HG03064 (cell line): ENCODE data around the gene SYNPO2.
"Not testable (repeated sequence)": the region's sequence is repeated elsewhere in the genome, so short reads cannot be mapped to it uniquely, and the experiment has no call there.

Experiments
- ATAC-seq: cut with Tn5 transposase; IDR thresholded peaks from one replicate; pipeline ENCODE4 v1.9.1; 2021; ENCODE audit warnings: low read depth; ENCODE audit not compliant: unreplicated experiment

SYNPO2 gene

GRCh38 chr4:118877797-118878196 is 10.9 kb upstream of the SYNPO2 start:
- no peak for ATAC-seq

- ATAC-seq, result not testable (repeated sequence)
These were observed 10.1 kb upstream of the SYNPO2 start for GRCh38 chr4:118878507-118878906.

GRCh38 chr4:118879409-118879808 is 9.2 kb upstream of the SYNPO2 start:
- no peak for ATAC-seq

GRCh38 chr4:118881512-118882146 is 7.0 kb upstream of the SYNPO2 start:
- ATAC-seq, result no peak

GRCh38 chr4:118883861-118884260 is 4.8 kb upstream of the SYNPO2 start:
- no peak for ATAC-seq

- ATAC-seq, result no peak
These were observed 3.9 kb upstream of the SYNPO2 start for GRCh38 chr4:118884716-118885115.

- no peak for ATAC-seq
These were observed 648 bp downstream of the SYNPO2 start for GRCh38 chr4:118889312-118889691.

- no peak for ATAC-seq
These were observed 5.4 kb downstream of the SYNPO2 start for GRCh38 chr4:118894034-118894433.

GRCh38 chr4:118898221-118898620 is 9.6 kb downstream of the SYNPO2 start:
- no peak for ATAC-seq

GRCh38 chr4:118898684-118899138 is 10.1 kb downstream of the SYNPO2 start:
- ATAC-seq, result no peak

GRCh38 chr4:118904418-118904817 is 15.8 kb downstream of the SYNPO2 start:
- ATAC-seq, result no peak

GRCh38 chr4:118904935-118905334 is 16.3 kb downstream of the SYNPO2 start:
- no peak for ATAC-seq

GRCh38 chr4:118905566-118905965 is 16.9 kb downstream of the SYNPO2 start:
- ATAC-seq, result no peak

GRCh38 chr4:118909173-118909956 is 20.7 kb downstream of the SYNPO2 start:
- no peak for ATAC-seq

- ATAC-seq, result no peak
These were observed 21.6 kb downstream of the SYNPO2 start for GRCh38 chr4:118910221-118910620.

GRCh38 chr4:118911238-118911703 is 22.6 kb downstream of the SYNPO2 start:
- no peak for ATAC-seq

GRCh38 chr4:118915468-118915867 is 26.8 kb downstream of the SYNPO2 start:
- no peak for ATAC-seq

- no peak for ATAC-seq
These were observed 28.1 kb downstream of the SYNPO2 start for GRCh38 chr4:118916691-118917289.

GRCh38 chr4:118917582-118917981 is 28.9 kb downstream of the SYNPO2 start:
- no peak for ATAC-seq

- ATAC-seq, result no peak
These were observed 29.7 kb downstream of the SYNPO2 start for GRCh38 chr4:118918388-118918787.

GRCh38 chr4:118920247-118920646 is 31.6 kb downstream of the SYNPO2 start:
- no peak for ATAC-seq

- no peak for ATAC-seq
These were observed 33.1 kb downstream of the SYNPO2 start for GRCh38 chr4:118921786-118922185.
